Neural cell (in vitro differentiated cells): ENCODE data around the gene WDHD1. TPM values are rescaled to one million over a fixed set of nuclear protein-coding genes. Genes with fewer than 3 reads are reported as not detected.
"Not testable (repeated sequence)": the region's sequence is repeated elsewhere in the genome, so short reads cannot be mapped to it uniquely, and the experiment has no call there.

ENCODE experiments used
- H2AFZ ChIP-seq: fragments of 200-600, 300-800 bp; sonication (generic), shearing (Covaris generic); 2 replicates; pipeline ENCODE4 v1.6.0; 2014; ENCODE audit warnings: low read depth, mild to moderate bottlenecking, antibody characterized with exemption, low read length, moderate library complexity
- H3F3A ChIP-seq: fragments of 200-600 bp; shearing (Covaris generic); 2 replicates; pipeline ENCODE4 v1.6.1; 2016; ENCODE audit warnings: mild to moderate bottlenecking, moderate library complexity, mixed read lengths, antibody characterized with exemption, low read length; ENCODE audit not compliant: insufficient read depth, poor library complexity, severe bottlenecking
- H3K27ac ChIP-seq: fragments of 200-600, 300-800 bp; sonication (generic), shearing (Covaris generic); 2 replicates; pipeline ENCODE4 v1.5.1; 2014; ENCODE audit warnings: mild to moderate bottlenecking, low read length, moderate library complexity
- H3K27me3 ChIP-seq: fragments of 300-800, 200-600 bp; sonication (generic), shearing (Covaris generic); 2 replicates; pipeline ENCODE4 v1.6.0; 2014; ENCODE audit warnings: mild to moderate bottlenecking, low read depth, low read length, moderate library complexity; ENCODE audit not compliant: insufficient read depth
- H3K36me3 ChIP-seq: fragments of 300-800, 200-600 bp; sonication (generic), shearing (Covaris generic); 2 replicates; pipeline ENCODE4 v1.5.1; 2014; ENCODE audit warnings: mild to moderate bottlenecking, antibody characterized with exemption, low read length, moderate library complexity; ENCODE audit not compliant: insufficient read depth
- H3K4me2 ChIP-seq: fragments of 300-800, 200-600 bp; sonication (generic), shearing (Covaris generic); 2 replicates; pipeline ENCODE4 v1.6.0; 2014; ENCODE audit warnings: mild to moderate bottlenecking, low read length
- H3K4me3 ChIP-seq: fragments of 300-800, 200-600 bp; sonication (generic), shearing (Covaris generic); 2 replicates; pipeline ENCODE4 v1.5.1; 2014; ENCODE audit warnings: mild to moderate bottlenecking, low read length, moderate library complexity
- H3K79me2 ChIP-seq: fragments of 200-600 bp; shearing (Covaris generic); replicated peaks from 2 replicates; pipeline ENCODE4 v1.6.0; 2014; ENCODE audit warnings: mild to moderate bottlenecking, low read length, moderate library complexity; ENCODE audit not compliant: insufficient read depth
- H3K9ac ChIP-seq: fragments of 300-800, 200-600 bp; sonication (generic), shearing (Covaris generic); 2 replicates; pipeline ENCODE4 v1.6.1; 2016; ENCODE audit warnings: mild to moderate bottlenecking, low read length, mixed read lengths
- H3K9me2 ChIP-seq: fragments of 200-600 bp; shearing (Covaris generic); 2 replicates; pipeline ENCODE4 v1.6.1; 2016; ENCODE audit warnings: mild to moderate bottlenecking, low read length, mixed read lengths; ENCODE audit not compliant: insufficient read depth
- H3K9me3 ChIP-seq: fragments of 200-600, 300-800 bp; sonication (generic), shearing (Covaris generic); 2 replicates; pipeline ENCODE4 v1.6.1; 2016; ENCODE audit warnings: mild to moderate bottlenecking, mixed run types, low read length, moderate library complexity, mixed read lengths
- H4K20me1 ChIP-seq: fragments of 200-600 bp; shearing (Covaris generic); 2 replicates; pipeline ENCODE4 v1.6.1; 2016; ENCODE audit warnings: mild to moderate bottlenecking, mixed run types; ENCODE audit not compliant: insufficient read depth
- EP300 ChIP-seq: fragments of 450-650 bp; conservative IDR thresholded peaks from 2 replicates; pipeline ENCODE4 v1.6.1; 2014; ENCODE audit warnings: antibody characterized with exemption, mild to moderate bottlenecking, moderate library complexity; ENCODE audit not compliant: poor library complexity, severe bottlenecking
- EZH2 ChIP-seq: fragments of 200-600, 300-800 bp; shearing (Covaris generic), sonication (generic); IDR thresholded peaks from 2 replicates; pipeline ENCODE4 v1.6.1; 2014; ENCODE audit warnings: antibody characterized with exemption, low read length, borderline replicate concordance, mild to moderate bottlenecking; ENCODE audit not compliant: insufficient read depth, poor library complexity, severe bottlenecking
- MXI1 ChIP-seq: fragments of 450-650 bp; conservative IDR thresholded peaks from 2 replicates; pipeline ENCODE4 v1.6.1; 2014; ENCODE audit warnings: antibody characterized with exemption, mild to moderate bottlenecking; ENCODE audit not compliant: poor library complexity, severe bottlenecking
- POLR2AphosphoS5 ChIP-seq: IDR thresholded peaks from 2 replicates; pipeline ENCODE4 v1.6.1; 2012
- RAD21 ChIP-seq: fragments of 450-650 bp; conservative IDR thresholded peaks from 2 replicates; pipeline ENCODE4 v1.6.1; 2014; ENCODE audit warnings: antibody characterized with exemption, mild to moderate bottlenecking, moderate library complexity
- SMC3 ChIP-seq: fragments of 450-650 bp; conservative IDR thresholded peaks from 2 replicates; pipeline ENCODE4 v1.6.1; 2014; ENCODE audit warnings: antibody characterized with exemption, mild to moderate bottlenecking, moderate library complexity; ENCODE audit not compliant: poor library complexity
- TAF1 ChIP-seq: IDR thresholded peaks from 2 replicates; pipeline ENCODE4 v1.6.1; 2012; ENCODE audit warnings: low read depth
- polyA plus RNA-seq: library from polyadenylated mRNA; depleted of rRNA; stranded (reverse); fragments of >200 nt; gene quantifications from 2 replicates; pipeline ENCODE4 v1.2.3, GENCODE V29; 2014
- TF ChIP-seq, protein P1 (sequence below): IDR thresholded peaks from 2 replicates; pipeline ENCODE4 v1.6.1; 2012; ENCODE audit warnings: borderline replicate concordance
- TF ChIP-seq, protein P2 (sequence below): fragments of 450-650 bp; IDR thresholded peaks from 2 replicates; pipeline ENCODE4 v1.5.1; 2014; ENCODE audit warnings: antibody characterized with exemption, mild to moderate bottlenecking, moderate library complexity; ENCODE audit not compliant: poor library complexity, severe bottlenecking

The WDHD1 gene
- polyA plus RNA-seq, 1 donor from 2014 or later = 8.0 TPM

DNA sequence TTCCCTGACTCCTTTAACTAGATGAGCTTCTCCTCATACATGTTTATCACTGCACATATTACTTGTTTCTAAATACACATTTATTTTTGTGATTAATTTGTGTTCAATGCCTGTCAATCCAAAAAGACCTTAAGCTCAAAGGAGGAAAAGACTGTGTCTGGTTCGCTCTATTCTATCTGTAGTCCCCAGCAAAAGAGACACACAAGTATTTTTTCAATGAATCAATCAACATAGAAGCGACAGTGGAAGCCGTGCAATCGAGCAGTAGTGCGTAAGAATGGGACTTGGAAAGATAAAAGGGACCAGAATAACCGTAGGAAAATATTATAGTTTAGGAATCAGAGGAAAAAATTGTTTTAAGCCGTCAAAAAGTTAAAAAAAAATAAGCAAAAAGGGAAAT, 951 bp downstream of the WDHD1 start:
- H3K9me2 ChIP-seq = no peaks in the 10 kb centered on the region
- H3K9ac ChIP-seq = no peak overlapping the region
- H3K4me3 ChIP-seq = peak overlapping the region; percentile 79
- no peaks in the 10 kb centered on the region for H3K36me3 ChIP-seq
- no peaks in the 10 kb centered on the region for H3K27me3 ChIP-seq
- no peak overlapping the region for H2AFZ ChIP-seq
- H3K27ac ChIP-seq = no peak overlapping the region
- peaks cover 52% of the 10 kb centered on the region for H3K79me2 ChIP-seq
- TF ChIP-seq POLR2AphosphoS5 (no peak), RAD21 (no peak), TAF1 (no peak), MXI1 (no peak), EZH2 (no peak), EP300 (no peak), SMC3 (no peak)
- TF ChIP-seq, protein P1, sequence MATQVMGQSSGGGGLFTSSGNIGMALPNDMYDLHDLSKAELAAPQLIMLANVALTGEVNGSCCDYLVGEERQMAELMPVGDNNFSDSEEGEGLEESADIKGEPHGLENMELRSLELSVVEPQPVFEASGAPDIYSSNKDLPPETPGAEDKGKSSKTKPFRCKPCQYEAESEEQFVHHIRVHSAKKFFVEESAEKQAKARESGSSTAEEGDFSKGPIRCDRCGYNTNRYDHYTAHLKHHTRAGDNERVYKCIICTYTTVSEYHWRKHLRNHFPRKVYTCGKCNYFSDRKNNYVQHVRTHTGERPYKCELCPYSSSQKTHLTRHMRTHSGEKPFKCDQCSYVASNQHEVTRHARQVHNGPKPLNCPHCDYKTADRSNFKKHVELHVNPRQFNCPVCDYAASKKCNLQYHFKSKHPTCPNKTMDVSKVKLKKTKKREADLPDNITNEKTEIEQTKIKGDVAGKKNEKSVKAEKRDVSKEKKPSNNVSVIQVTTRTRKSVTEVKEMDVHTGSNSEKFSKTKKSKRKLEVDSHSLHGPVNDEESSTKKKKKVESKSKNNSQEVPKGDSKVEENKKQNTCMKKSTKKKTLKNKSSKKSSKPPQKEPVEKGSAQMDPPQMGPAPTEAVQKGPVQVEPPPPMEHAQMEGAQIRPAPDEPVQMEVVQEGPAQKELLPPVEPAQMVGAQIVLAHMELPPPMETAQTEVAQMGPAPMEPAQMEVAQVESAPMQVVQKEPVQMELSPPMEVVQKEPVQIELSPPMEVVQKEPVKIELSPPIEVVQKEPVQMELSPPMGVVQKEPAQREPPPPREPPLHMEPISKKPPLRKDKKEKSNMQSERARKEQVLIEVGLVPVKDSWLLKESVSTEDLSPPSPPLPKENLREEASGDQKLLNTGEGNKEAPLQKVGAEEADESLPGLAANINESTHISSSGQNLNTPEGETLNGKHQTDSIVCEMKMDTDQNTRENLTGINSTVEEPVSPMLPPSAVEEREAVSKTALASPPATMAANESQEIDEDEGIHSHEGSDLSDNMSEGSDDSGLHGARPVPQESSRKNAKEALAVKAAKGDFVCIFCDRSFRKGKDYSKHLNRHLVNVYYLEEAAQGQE = no peak
- TF ChIP-seq, protein P2, sequence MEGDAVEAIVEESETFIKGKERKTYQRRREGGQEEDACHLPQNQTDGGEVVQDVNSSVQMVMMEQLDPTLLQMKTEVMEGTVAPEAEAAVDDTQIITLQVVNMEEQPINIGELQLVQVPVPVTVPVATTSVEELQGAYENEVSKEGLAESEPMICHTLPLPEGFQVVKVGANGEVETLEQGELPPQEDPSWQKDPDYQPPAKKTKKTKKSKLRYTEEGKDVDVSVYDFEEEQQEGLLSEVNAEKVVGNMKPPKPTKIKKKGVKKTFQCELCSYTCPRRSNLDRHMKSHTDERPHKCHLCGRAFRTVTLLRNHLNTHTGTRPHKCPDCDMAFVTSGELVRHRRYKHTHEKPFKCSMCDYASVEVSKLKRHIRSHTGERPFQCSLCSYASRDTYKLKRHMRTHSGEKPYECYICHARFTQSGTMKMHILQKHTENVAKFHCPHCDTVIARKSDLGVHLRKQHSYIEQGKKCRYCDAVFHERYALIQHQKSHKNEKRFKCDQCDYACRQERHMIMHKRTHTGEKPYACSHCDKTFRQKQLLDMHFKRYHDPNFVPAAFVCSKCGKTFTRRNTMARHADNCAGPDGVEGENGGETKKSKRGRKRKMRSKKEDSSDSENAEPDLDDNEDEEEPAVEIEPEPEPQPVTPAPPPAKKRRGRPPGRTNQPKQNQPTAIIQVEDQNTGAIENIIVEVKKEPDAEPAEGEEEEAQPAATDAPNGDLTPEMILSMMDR = no peak
- H3F3A ChIP-seq = no peaks in the 10 kb centered on the region
- H3K4me2 ChIP-seq = peak overlapping the region; percentile 76
- no peaks in the 10 kb centered on the region for H4K20me1 ChIP-seq
- no peaks in the 10 kb centered on the region for H3K9me3 ChIP-seq

DNA sequence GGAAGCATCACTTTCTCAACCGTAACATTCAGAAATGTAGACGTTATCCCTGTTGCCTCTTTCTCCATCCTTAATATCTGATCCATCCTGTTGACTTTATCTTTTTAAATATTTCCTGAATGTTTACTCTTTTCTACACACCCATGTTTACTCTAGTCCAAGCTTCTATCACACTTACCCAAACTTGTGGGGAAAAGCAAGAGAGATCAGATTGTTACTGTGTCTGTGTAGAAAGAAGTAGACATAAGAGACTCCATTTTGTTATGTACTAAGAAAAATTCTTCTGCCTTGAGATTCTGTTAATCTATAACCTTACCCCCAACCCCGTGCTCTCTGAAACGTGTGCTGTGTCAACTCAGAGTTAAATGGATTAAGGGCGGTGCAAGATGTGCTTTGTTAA, 2.5 kb downstream of the WDHD1 start:
- H3K9ac ChIP-seq, H3K27me3 ChIP-seq, H3K36me3 ChIP-seq, H3K9me3 ChIP-seq, H4K20me1 ChIP-seq, H3F3A ChIP-seq, H3K4me3 ChIP-seq, H2AFZ ChIP-seq, H3K4me2 ChIP-seq, H3K27ac ChIP-seq, H3K9me2 ChIP-seq: not testable (repeated sequence)
- peaks cover 36% of the 10 kb centered on the region for H3K79me2 ChIP-seq

DNA sequence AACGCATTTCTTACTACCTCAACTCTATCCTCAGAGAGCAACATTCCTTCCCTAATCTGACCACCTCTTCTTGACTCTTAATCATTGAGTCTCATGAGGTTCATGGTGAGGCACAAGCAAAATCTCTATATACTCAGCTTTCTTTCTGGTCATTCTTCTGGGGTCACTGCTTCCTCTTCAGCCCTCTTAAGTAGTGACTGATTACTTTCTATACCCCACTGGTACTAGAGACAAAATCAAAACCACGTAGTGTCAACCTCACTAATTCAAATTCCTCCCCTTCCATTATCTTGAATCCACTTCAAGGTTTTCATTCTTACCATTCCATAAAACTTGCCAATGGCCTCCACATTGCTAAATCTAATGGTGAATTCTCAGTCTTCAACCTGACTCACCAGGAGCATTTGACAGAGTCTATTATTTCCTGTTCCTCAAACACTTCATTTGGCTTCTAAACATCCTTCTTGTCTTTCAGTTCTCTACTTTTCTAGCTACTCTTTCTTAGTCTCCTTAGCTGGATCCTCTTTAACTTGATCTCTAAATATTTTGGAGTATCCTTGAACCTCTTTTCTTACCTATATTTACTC, 6.8 kb downstream of the WDHD1 start:
- H3K4me3 ChIP-seq = no peak overlapping the region
- H3K9ac ChIP-seq = no peak overlapping the region
- TF ChIP-seq SMC3 (no peak), POLR2AphosphoS5 (no peak), MXI1 (no peak), TAF1 (no peak), EP300 (no peak), EZH2 (no peak), RAD21 (no peak)
- TF ChIP-seq, protein P1 = no peak
- TF ChIP-seq, protein P2 = no peak
- H3K36me3 ChIP-seq = no peaks in the 10 kb centered on the region
- no peaks in the 10 kb centered on the region for H3F3A ChIP-seq
- H4K20me1 ChIP-seq = no peaks in the 10 kb centered on the region
- H3K9me3 ChIP-seq = no peaks in the 10 kb centered on the region
- no peaks in the 10 kb centered on the region for H3K79me2 ChIP-seq
- no peaks in the 10 kb centered on the region for H3K9me2 ChIP-seq
- no peaks in the 10 kb centered on the region for H3K27me3 ChIP-seq
- no peak overlapping the region for H3K4me2 ChIP-seq
- no peak overlapping the region for H3K27ac ChIP-seq
- H2AFZ ChIP-seq = no peak overlapping the region
